Measurements from ENCODE around the gene LAMC2.
"Not testable (repeated sequence)": the region's sequence is repeated elsewhere in the genome, so short reads cannot be mapped to it uniquely, and the experiment has no call there.

LAMC2 gene

GRCh38 chr1:183148599-183148998, 37.5 kb upstream of the LAMC2 start:
- TF ChIP-seq TSHZ2 (CRISPR knock-in tag; IDR thresholded peaks at IDR 0.05) (no peak), ISL1 (CRISPR knock-in tag; IDR thresholded peaks at IDR 0.05) (no peak)
- peak; percentile 37 for ATAC-seq

GRCh38 chr1:183149273-183149672, 36.8 kb upstream of the LAMC2 start:
- TF ChIP-seq POU6F1 (CRISPR knock-in tag; IDR thresholded peaks at IDR 0.05; ENCODE audit: borderline replicate concordance, low read depth) (no peak), PPARA (CRISPR knock-in tag; IDR thresholded peaks at IDR 0.05; ENCODE audit: borderline replicate concordance) (no peak), ZC3H10 (CRISPR knock-in tag; IDR thresholded peaks at IDR 0.05) (no peak), ZNF8 (CRISPR knock-in tag; IDR thresholded peaks at IDR 0.05) (no peak), ISL1 (CRISPR knock-in tag; IDR thresholded peaks at IDR 0.05) (no peak), OSR1 (CRISPR knock-in tag; IDR thresholded peaks at IDR 0.05) (no peak), CSRNP3 (CRISPR knock-in tag; IDR thresholded peaks at IDR 0.05) (no peak), CSDC2 (CRISPR knock-in tag; IDR thresholded peaks at IDR 0.05) (no peak), TSHZ2 (CRISPR knock-in tag; IDR thresholded peaks at IDR 0.05) (no peak), ZFP3 (CRISPR knock-in tag; IDR thresholded peaks at IDR 0.05) (no peak), TCF4 (CRISPR knock-in tag; IDR thresholded peaks at IDR 0.05; ENCODE audit: borderline replicate concordance) (no peak), ESRRG (CRISPR knock-in tag; IDR thresholded peaks at IDR 0.05) (no peak), BACH2 (CRISPR knock-in tag; IDR thresholded peaks at IDR 0.05; ENCODE audit: borderline replicate concordance) (no peak), ARNTL (CRISPR knock-in tag; IDR thresholded peaks at IDR 0.05; ENCODE audit: borderline replicate concordance, low read depth) (no peak), ZNF565 (CRISPR knock-in tag; conservative IDR thresholded peaks at IDR 0.05; ENCODE audit: low read depth) (no peak), RARB (CRISPR knock-in tag; IDR thresholded peaks at IDR 0.05) (no peak)
- ATAC-seq: no peak

- ATAC-seq: not testable (repeated sequence)
Observed at GRCh38 chr1:183150032-183150431, 36.0 kb upstream of the LAMC2 start.

- no peak for ATAC-seq
- TF ChIP-seq ZNF70 (CRISPR knock-in tag; IDR thresholded peaks at IDR 0.05) (no peak), TOX (CRISPR knock-in tag; IDR thresholded peaks at IDR 0.05; ENCODE audit: borderline replicate concordance) (no peak), CREB5 (CRISPR knock-in tag; IDR thresholded peaks at IDR 0.05; ENCODE audit: low read depth) (no peak), ZNF565 (CRISPR knock-in tag; conservative IDR thresholded peaks at IDR 0.05; ENCODE audit: low read depth) (no peak), ZC3H10 (CRISPR knock-in tag; IDR thresholded peaks at IDR 0.05) (no peak), POU6F1 (CRISPR knock-in tag; IDR thresholded peaks at IDR 0.05; ENCODE audit: borderline replicate concordance, low read depth) (no peak), CSRNP3 (CRISPR knock-in tag; IDR thresholded peaks at IDR 0.05) (no peak), ZFP3 (CRISPR knock-in tag; IDR thresholded peaks at IDR 0.05) (no peak)
Observed at GRCh38 chr1:183150445-183150844, 35.6 kb upstream of the LAMC2 start.
